ENCODE data around the gene TMEM59L.

DNA sequence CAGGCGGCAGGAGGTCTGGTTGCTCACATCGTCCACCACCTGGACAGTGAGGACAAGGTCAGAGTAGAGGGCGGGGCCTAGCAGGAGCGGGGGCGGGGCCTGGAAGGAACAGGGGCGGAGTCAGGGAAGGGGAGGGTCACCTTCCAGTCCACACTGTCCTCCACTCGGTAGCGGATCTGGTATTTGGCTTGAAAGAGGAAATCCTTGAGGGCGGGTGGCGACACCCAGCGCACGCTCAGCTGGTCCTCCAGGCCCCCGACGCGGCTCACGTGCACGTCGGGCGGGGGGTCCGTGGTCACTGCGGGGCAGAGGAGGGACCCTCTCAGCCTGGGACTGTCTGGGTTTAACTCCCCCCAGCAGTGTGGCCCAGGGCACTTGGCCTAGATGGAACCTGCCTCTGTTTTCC lies 15.9 kb upstream of the TMEM59L start:
- TF ChIP-seq, protein P1, sequence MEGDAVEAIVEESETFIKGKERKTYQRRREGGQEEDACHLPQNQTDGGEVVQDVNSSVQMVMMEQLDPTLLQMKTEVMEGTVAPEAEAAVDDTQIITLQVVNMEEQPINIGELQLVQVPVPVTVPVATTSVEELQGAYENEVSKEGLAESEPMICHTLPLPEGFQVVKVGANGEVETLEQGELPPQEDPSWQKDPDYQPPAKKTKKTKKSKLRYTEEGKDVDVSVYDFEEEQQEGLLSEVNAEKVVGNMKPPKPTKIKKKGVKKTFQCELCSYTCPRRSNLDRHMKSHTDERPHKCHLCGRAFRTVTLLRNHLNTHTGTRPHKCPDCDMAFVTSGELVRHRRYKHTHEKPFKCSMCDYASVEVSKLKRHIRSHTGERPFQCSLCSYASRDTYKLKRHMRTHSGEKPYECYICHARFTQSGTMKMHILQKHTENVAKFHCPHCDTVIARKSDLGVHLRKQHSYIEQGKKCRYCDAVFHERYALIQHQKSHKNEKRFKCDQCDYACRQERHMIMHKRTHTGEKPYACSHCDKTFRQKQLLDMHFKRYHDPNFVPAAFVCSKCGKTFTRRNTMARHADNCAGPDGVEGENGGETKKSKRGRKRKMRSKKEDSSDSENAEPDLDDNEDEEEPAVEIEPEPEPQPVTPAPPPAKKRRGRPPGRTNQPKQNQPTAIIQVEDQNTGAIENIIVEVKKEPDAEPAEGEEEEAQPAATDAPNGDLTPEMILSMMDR (IDR thresholded peaks at IDR 0.05 in 8 of 11, conservative IDR thresholded peaks at IDR 0.05 in 3 of 11), result no peak
- peak in 2 of 3 donors; percentile 26 to 47 for TF ChIP-seq POLR2AphosphoS5 (IDR thresholded peaks at IDR 0.05)

Measured in spleen (tissue), 7 donors.